ENCODE measurements around the gene PSPC1. TPM values are rescaled to one million over a fixed set of nuclear protein-coding genes. Genes with fewer than 3 reads are reported as not detected.
"Not testable (repeated sequence)": the region's sequence is repeated elsewhere in the genome, so short reads cannot be mapped to it uniquely, and the experiment has no call there.

Gene PSPC1, protein sequence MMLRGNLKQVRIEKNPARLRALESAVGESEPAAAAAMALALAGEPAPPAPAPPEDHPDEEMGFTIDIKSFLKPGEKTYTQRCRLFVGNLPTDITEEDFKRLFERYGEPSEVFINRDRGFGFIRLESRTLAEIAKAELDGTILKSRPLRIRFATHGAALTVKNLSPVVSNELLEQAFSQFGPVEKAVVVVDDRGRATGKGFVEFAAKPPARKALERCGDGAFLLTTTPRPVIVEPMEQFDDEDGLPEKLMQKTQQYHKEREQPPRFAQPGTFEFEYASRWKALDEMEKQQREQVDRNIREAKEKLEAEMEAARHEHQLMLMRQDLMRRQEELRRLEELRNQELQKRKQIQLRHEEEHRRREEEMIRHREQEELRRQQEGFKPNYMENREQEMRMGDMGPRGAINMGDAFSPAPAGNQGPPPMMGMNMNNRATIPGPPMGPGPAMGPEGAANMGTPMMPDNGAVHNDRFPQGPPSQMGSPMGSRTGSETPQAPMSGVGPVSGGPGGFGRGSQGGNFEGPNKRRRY
- total RNA-seq = 59.5 TPM

DNA sequence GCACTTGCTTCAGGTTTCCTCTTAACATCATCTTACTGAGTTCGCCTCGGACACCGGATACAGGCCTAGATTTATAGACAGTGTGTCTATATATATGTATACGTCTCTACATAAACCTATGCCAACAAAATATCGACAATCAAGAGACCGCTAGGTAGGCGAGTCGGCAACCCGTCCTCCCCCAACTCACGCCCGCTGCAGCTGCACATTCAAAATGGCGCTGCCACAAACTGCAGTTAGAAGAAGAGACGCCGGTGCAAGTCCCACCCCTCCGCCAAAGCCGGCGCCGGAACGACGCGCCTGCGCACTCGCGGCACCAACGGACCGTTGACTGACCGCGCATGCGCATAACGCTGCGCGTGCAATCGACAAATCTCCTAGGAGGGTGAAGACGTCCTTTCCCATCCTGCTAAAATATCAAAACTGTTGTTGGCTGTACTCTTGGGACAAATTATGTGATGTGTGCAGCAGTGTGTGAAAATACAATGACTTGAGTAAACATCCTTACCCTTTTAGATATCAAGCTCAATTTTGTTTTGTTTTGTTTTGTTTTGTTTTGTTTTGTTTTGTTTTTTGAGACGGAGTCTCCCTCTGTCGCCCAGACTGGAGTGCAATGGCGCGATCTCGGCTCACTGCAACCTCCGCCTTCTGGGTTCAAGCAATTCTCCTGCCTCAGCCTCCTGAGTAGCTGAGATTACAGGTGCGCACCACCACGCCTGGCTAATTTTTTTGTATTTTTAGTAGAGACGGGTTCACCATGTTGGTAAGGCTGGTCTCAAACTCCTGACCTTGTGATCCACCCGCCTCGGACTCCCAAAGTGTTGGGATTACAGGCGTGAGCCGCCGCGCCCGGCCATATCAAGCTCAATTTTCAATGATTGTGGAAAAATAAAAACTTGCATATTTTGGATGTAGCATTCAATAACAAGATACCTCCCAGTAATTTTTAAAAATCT lies at the start of gene PSPC1:
PSPC1 (minus strand) TSS at position 219 of the 956 bp plus-strand sequence; CDS start at position 31, 188 bp downstream.
- H3K4me3 ChIP-seq (ENCODE audit: low read length in 3 of 3) = peak within 1 kb of the TSS; percentile 92 to 100 (median 98)
- not testable (repeated sequence) for H3K9me3 ChIP-seq (ENCODE audit: control insufficient read depth in 3 of 3, low read length in 3 of 3); H3K4me1 ChIP-seq (ENCODE audit: control insufficient read depth in 3 of 3, insufficient read depth in 3 of 3, low read length in 3 of 3); H3K27me3 ChIP-seq (ENCODE audit: control insufficient read depth in 3 of 3, insufficient read depth in 3 of 3, low read length in 3 of 3); H3K36me3 ChIP-seq (ENCODE audit: control insufficient read depth in 3 of 3, insufficient read depth in 3 of 3, low read length in 3 of 3)
- H3K9ac ChIP-seq (ENCODE audit: low read depth in 1 of 3, low read length in 3 of 3) = peak within 1 kb of the TSS; percentile 96 to 99 (median 98)
- peak within 1 kb of the TSS; percentile 96 for H3K27ac ChIP-seq (ENCODE audit: low read depth, low read length)

DNA sequence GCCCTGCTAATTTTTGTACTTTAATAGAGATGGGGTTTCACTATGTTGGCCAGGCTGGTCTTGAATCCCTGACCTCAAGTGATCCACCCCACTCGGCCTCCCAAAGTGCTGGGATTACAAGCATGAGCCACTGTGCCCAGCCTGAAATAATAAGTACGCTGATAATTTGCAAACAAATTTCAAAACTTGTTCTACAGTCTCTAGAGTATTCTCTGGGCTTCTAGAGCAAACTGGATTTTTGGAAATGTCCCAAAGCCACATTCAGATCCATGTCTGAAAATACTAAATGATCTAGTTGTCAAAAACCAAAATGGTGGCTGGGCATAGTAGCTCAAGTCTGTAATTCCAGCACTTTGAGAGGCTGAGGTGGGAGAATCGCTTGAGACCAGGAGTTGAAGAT lies 39.9 kb upstream of the PSPC1 start:
- Histone ChIP-seq H3K36me3 (ENCODE audit: control insufficient read depth in 3 of 3, insufficient read depth in 3 of 3, low read length in 3 of 3) (peaks cover 8 to 25% (median 24%) of the 10 kb centered on the region in 3 donors), H3K4me1 (ENCODE audit: control insufficient read depth in 3 of 3, insufficient read depth in 3 of 3, low read length in 3 of 3) (no peaks in the 10 kb centered on the region), H3K9ac (ENCODE audit: low read depth in 1 of 3, low read length in 3 of 3) (no peak overlapping the region), H3K9me3 (ENCODE audit: control insufficient read depth in 3 of 3, low read length in 3 of 3) (no peaks in the 10 kb centered on the region), H3K4me3 (ENCODE audit: low read length in 3 of 3) (no peak overlapping the region), H3K27ac (ENCODE audit: low read depth, low read length) (no peak overlapping the region), H3K27me3 (ENCODE audit: control insufficient read depth in 3 of 3, insufficient read depth in 3 of 3, low read length in 3 of 3) (no peaks in the 10 kb centered on the region)

DNA sequence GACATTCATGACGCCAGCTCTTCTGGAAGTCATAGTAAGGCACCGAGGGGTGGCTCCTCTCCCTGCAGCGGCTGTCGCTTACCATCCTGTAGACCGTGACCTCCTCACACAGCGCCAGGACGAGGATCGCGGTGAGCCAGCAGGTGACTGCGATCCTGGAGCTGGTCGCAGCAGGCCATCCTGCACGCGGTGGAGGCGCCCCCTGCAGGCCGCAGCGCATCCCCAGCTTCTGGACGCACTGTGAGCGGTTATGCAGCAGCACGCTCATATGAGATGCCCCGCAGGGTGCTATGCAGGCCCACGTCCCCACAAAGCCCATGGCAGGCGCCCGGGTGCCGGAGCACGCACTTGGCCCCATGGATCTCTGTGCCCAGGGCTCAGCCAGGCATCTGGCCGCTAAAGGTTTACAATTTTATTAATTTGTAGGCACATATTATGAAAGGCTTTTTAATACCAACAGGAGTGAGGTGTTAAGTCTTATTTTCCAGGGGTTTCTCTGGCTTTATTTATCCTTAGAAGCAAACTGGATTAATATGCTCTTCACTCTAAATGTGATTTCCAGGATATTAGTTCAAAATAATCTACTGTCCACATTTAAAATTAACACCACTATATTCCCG lies 35.6 kb upstream of the PSPC1 start:
- no peak overlapping the region for H3K27ac ChIP-seq (ENCODE audit: low read depth, low read length)
- H3K36me3 ChIP-seq (ENCODE audit: control insufficient read depth in 3 of 3, insufficient read depth in 3 of 3, low read length in 3 of 3) = peaks cover 8 to 23% (median 18%) of the 10 kb centered on the region in 3 donors
- no peaks in the 10 kb centered on the region for H3K9me3 ChIP-seq (ENCODE audit: control insufficient read depth in 3 of 3, low read length in 3 of 3)
- H3K4me1 ChIP-seq (ENCODE audit: control insufficient read depth in 3 of 3, insufficient read depth in 3 of 3, low read length in 3 of 3) = no peaks in the 10 kb centered on the region
- no peaks in the 10 kb centered on the region for H3K27me3 ChIP-seq (ENCODE audit: control insufficient read depth in 3 of 3, insufficient read depth in 3 of 3, low read length in 3 of 3)
- H3K4me3 ChIP-seq (ENCODE audit: low read length in 3 of 3) = no peak overlapping the region
- no peak overlapping the region for H3K9ac ChIP-seq (ENCODE audit: low read depth in 1 of 3, low read length in 3 of 3)

DNA sequence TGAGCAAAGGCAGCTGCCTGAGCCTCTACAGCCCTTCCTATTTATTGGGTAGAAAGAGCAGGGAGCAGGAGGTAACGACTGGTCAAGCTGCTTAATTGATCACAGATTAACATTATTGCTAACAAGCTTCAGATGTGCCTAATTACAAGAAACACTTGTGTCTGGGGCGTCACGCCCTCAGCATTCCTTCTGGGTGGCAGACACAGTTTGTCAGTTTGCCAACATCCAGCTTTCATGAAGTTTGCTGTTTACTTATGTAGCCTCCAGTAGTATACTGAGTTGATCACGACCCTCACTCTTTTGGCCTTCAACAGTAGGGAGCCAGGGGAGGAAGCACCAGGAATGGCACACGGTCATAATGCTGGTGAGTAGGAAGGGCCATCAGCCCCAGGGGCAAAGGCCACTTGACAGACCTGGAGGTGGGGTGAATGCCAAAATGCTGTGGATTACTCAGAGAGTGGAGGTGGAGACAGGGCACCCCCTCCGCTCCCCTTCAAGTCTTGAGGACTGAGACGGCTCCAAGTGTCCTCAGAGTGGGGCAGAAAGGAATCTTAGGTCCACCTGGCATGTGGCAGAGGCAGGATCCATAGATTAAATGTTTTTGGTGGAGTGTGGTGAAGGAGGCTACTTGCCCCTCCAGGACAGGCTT lies 34.9 kb upstream of the PSPC1 start:
- Histone ChIP-seq H3K36me3 (ENCODE audit: control insufficient read depth in 3 of 3, insufficient read depth in 3 of 3, low read length in 3 of 3) (peaks cover 8 to 23% (median 18%) of the 10 kb centered on the region in 3 donors), H3K27ac (ENCODE audit: low read depth, low read length) (no peak overlapping the region), H3K27me3 (ENCODE audit: control insufficient read depth in 3 of 3, insufficient read depth in 3 of 3, low read length in 3 of 3) (no peaks in the 10 kb centered on the region)

DNA sequence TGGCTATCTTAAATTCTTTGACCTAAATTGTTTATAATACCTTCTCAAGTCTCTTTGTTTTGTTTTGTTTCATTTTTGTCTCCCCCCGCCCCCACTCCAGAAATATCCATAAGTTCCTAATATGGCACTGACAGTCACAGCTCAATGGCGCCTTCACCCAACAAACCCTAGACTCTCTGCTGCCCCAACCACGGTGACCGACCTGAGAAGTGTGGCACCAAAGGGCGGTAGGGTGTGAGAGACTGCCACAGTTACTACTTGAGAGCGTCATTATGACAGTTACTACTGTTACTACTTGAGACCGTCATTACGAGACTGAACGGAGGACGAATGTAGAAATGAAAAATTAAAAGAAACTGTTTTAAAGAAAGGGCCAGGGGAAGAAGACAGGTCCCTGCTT lies 34.4 kb upstream of the PSPC1 start:
- Histone ChIP-seq H3K4me3 (ENCODE audit: low read length in 3 of 3) (no peak overlapping the region), H3K9ac (ENCODE audit: low read depth in 1 of 3, low read length in 3 of 3) (no peak overlapping the region), H3K27me3 (ENCODE audit: control insufficient read depth in 3 of 3, insufficient read depth in 3 of 3, low read length in 3 of 3) (no peaks in the 10 kb centered on the region), H3K9me3 (ENCODE audit: control insufficient read depth in 3 of 3, low read length in 3 of 3) (no peaks in the 10 kb centered on the region), H3K4me1 (ENCODE audit: control insufficient read depth in 3 of 3, insufficient read depth in 3 of 3, low read length in 3 of 3) (no peaks in the 10 kb centered on the region), H3K27ac (ENCODE audit: low read depth, low read length) (no peak overlapping the region), H3K36me3 (ENCODE audit: control insufficient read depth in 3 of 3, insufficient read depth in 3 of 3, low read length in 3 of 3) (peaks cover 8 to 19% (median 18%) of the 10 kb centered on the region in 3 donors)

More for the DNA sequence above, 34.9 kb upstream of the PSPC1 start:
- no peak overlapping the region for H3K9ac ChIP-seq (ENCODE audit: low read depth in 1 of 3, low read length in 3 of 3)
- H3K9me3 ChIP-seq (ENCODE audit: control insufficient read depth in 3 of 3, low read length in 3 of 3) = no peaks in the 10 kb centered on the region
- no peak overlapping the region for H3K4me3 ChIP-seq (ENCODE audit: low read length in 3 of 3)
- no peaks in the 10 kb centered on the region for H3K4me1 ChIP-seq (ENCODE audit: control insufficient read depth in 3 of 3, insufficient read depth in 3 of 3, low read length in 3 of 3)

DNA sequence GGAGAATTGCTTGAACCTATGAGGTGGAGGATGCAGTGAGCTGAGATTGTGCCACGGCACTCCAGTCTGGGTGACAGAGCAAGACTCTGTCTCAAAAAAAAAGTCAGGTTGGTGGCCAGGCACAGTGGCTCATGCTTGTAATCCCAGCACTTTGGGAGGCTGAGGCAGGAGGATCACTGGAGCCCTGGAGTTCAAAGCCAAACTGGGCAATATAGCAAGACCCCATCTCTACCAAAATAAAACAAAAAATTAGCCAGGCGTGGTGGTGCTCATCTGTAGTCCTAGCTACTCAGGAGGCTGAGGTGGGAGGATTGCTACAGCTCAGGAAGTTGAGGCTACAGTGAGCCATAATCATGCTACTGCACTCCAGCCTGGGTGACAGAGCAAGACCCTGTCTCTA lies 33.1 kb upstream of the PSPC1 start:
- not testable (repeated sequence) for H3K9me3 ChIP-seq (ENCODE audit: control insufficient read depth in 3 of 3, low read length in 3 of 3); H3K27me3 ChIP-seq (ENCODE audit: control insufficient read depth in 3 of 3, insufficient read depth in 3 of 3, low read length in 3 of 3); H3K4me1 ChIP-seq (ENCODE audit: control insufficient read depth in 3 of 3, insufficient read depth in 3 of 3, low read length in 3 of 3); H3K9ac ChIP-seq (ENCODE audit: low read depth in 1 of 3, low read length in 3 of 3); H3K27ac ChIP-seq (ENCODE audit: low read depth, low read length); H3K4me3 ChIP-seq (ENCODE audit: low read length in 3 of 3)
- H3K36me3 ChIP-seq (ENCODE audit: control insufficient read depth in 3 of 3, insufficient read depth in 3 of 3, low read length in 3 of 3) = peaks cover 8 to 19% (median 18%) of the 10 kb centered on the region in 3 donors

DNA sequence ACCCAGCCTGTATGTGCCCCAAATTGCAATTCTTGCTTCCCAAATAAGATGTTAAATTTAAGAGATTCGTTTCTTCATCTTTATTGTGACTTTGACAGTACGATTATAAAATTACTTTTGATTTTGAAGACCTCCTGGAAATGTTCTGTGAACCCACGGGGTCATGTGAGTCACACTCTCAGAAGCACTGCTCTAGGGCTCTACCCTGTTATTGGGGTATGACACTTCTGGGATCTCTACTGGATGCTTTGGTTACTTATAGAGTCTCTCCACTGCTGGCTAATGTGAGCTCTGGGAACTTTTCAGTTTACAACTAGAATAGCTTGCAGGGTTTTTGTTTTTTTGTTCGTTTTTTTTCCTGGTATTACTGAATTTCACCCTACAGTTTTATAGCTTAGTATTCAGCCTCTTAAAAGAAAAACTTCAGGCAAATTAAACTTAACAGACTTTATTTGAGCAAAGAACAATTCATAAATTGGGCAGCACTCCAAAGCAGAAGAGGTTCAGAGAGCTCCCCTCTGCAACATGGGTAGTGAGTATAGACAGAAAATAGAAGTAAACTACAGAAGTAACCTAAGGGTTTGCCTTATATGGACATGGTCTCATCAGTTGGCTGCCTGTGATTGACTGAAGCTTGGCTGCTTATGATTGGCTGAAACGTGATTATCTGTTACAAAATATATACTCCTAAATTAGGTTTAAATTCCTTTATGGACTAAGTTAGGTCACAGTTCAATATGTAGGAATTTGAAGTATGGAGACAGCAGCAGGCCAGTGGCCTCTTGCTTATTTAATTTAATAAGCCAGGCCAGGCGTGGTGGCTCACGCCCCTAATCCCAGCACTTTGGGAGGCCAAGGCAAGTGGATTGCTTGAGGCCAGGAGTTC lies 28.5 kb upstream of the PSPC1 start:
- no peak overlapping the region for H3K27ac ChIP-seq (ENCODE audit: low read depth, low read length)

DNA sequence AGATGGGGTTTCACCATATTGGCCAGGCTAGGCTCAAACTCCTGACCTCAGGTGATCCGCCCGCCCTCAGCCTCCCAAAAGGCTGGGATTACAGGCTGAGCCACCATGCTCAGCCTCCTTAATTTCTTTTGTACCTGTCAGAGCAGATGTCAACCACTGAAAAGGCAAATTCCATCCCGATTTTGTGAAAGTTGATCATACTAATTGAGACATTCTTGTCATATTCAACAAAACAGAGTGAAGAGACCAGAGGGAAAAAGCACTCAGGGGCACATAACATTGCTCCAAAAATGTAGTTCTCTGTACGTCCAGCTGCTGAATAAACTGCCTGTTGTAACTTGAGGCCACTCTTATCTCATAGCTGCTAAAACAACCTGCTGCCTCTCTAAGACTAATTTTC lies 27.4 kb upstream of the PSPC1 start:
- H3K4me3 ChIP-seq (ENCODE audit: low read length in 3 of 3) = no peak overlapping the region
- H3K27ac ChIP-seq (ENCODE audit: low read depth, low read length) = no peak overlapping the region
- no peaks in the 10 kb centered on the region for H3K27me3 ChIP-seq (ENCODE audit: control insufficient read depth in 3 of 3, insufficient read depth in 3 of 3, low read length in 3 of 3)
- no peak overlapping the region for H3K9ac ChIP-seq (ENCODE audit: low read depth in 1 of 3, low read length in 3 of 3)
- no peaks in the 10 kb centered on the region for H3K9me3 ChIP-seq (ENCODE audit: control insufficient read depth in 3 of 3, low read length in 3 of 3)
- no peaks in the 10 kb centered on the region for H3K36me3 ChIP-seq (ENCODE audit: control insufficient read depth in 3 of 3, insufficient read depth in 3 of 3, low read length in 3 of 3)
- no peaks in the 10 kb centered on the region for H3K4me1 ChIP-seq (ENCODE audit: control insufficient read depth in 3 of 3, insufficient read depth in 3 of 3, low read length in 3 of 3)

More for the DNA sequence above, 28.5 kb upstream of the PSPC1 start:
- H3K36me3 ChIP-seq (ENCODE audit: control insufficient read depth in 3 of 3, insufficient read depth in 3 of 3, low read length in 3 of 3) = no peaks in the 10 kb centered on the region
- H3K27me3 ChIP-seq (ENCODE audit: control insufficient read depth in 3 of 3, insufficient read depth in 3 of 3, low read length in 3 of 3) = no peaks in the 10 kb centered on the region
- no peaks in the 10 kb centered on the region for H3K4me1 ChIP-seq (ENCODE audit: control insufficient read depth in 3 of 3, insufficient read depth in 3 of 3, low read length in 3 of 3)
- no peak overlapping the region for H3K9ac ChIP-seq (ENCODE audit: low read depth in 1 of 3, low read length in 3 of 3)
- H3K4me3 ChIP-seq (ENCODE audit: low read length in 3 of 3) = no peak overlapping the region
- no peaks in the 10 kb centered on the region for H3K9me3 ChIP-seq (ENCODE audit: control insufficient read depth in 3 of 3, low read length in 3 of 3)
